NB4 (cell line): ENCODE results near the gene DRC1.

Experiments used
- CTCF ChIP-seq: IDR thresholded peaks from one replicate; pipeline ENCODE4 v1.5.1; 2012; ENCODE audit warnings: low read depth, low read length
- POLR2A ChIP-seq: IDR thresholded peaks from 2 replicates; pipeline ENCODE4 v1.6.1; 2011; ENCODE audit warnings: mild to moderate bottlenecking; ENCODE audit not compliant: insufficient read length; ENCODE audit errors: extremely low read depth

- TF ChIP-seq CTCF (no peak), POLR2A (no peak)
These were observed 58.9 kb downstream of the DRC1 start for GRCh38 chr2:26460613-26461031.
